H1 (cell line): ENCODE results near the gene RPTOR. TPM values are rescaled to one million over a fixed set of nuclear protein-coding genes. Genes with fewer than 3 reads are reported as not detected.

Experiments used
- ASH2L ChIP-seq: fragments of 200-600, 300-600 bp; sonication (generic); IDR thresholded peaks from one replicate; pipeline ENCODE4 v1.7.1; 2017; ENCODE audit warnings: low read length
- BCL11A ChIP-seq, 2 experiments: IDR thresholded peaks; one replicate each; pipeline ENCODE4 v1.6.1; 2011; ENCODE audit warnings: low read depth in 2 of 2, low read length in 2 of 2, mild to moderate bottlenecking in 2 of 2
- KDM4A ChIP-seq: IDR thresholded peaks from one replicate; pipeline ENCODE4 v1.7.1; 2012; ENCODE audit warnings: low read depth, mild to moderate bottlenecking, moderate library complexity, low read length, inconsistent platforms; ENCODE audit not compliant: severe bottlenecking
- SP2 ChIP-seq: IDR thresholded peaks from 2 replicates; pipeline ENCODE4 v1.6.1; 2012; ENCODE audit warnings: mild to moderate bottlenecking, low read length, inconsistent platforms
- polyA plus RNA-seq, 7 experiments: library from polyadenylated mRNA; depleted of rRNA in 3 of 7; stranded (reverse) in 5 of 7; unstranded in 2 of 7; fragments of >200 nt in 5 of 7; fragments of 200-250 nt in 2 of 7; gene quantifications; 1 replicate in 5 of 7; 2 replicates in 1 of 7; 4 replicates in 1 of 7; pipeline versions ENCODE4 v1.2.1 to v1.2.3, GENCODE V29; 2011 to 2013; ENCODE audit warnings: missing spikeins in 2 of 7, mixed read lengths in 2 of 7
- total RNA-seq: library from RNA; stranded (reverse); fragmentation: NEBNext Ultra II Directional; extraction: Animal tissue kit (Norgen Biotek cat#: 25700); gene quantifications from 2 replicates; pipeline ENCODE4 v1.2.1, GENCODE V29; 2021
- TF ChIP-seq, protein P1 (sequence below): fragments of 300-600 bp; sonication (generic); IDR thresholded peaks from 2 replicates; pipeline ENCODE4 v1.7.1; 2012; ENCODE audit warnings: low read length, moderate library complexity, mild to moderate bottlenecking, inconsistent platforms; ENCODE audit not compliant: insufficient replicate concordance
- TF ChIP-seq, protein P2 (sequence below): IDR thresholded peaks from 2 replicates; pipeline ENCODE4 v1.6.1; 2012; ENCODE audit warnings: inconsistent platforms

The RPTOR gene
- total and polyA plus RNA-seq, 2 of the 8 experiments (the other 6 are each of a cell fraction or from before 2014, with no cell fraction given): 6.9 to 28.7 TPM

DNA sequence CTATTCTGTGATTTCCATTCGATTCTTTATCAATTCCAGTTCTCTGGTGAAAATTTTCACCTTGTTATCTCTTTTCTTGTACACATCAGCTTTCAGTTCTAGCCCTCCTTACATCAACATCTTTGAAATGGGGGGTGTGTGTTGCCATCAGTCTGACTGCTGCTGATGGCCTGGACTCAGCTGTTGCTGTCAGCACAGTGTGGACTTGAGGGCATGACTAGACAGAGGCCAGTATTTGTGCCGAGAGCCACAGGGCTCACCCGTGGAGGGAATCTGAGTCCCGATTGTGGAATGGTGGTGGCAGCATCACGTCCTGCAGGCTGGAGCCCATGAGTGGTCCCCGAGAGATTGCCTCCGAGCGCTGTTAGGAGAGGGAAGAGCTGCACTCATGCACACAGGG lies 114.2 kb downstream of the RPTOR start (continued):
- TF ChIP-seq, protein P1, sequence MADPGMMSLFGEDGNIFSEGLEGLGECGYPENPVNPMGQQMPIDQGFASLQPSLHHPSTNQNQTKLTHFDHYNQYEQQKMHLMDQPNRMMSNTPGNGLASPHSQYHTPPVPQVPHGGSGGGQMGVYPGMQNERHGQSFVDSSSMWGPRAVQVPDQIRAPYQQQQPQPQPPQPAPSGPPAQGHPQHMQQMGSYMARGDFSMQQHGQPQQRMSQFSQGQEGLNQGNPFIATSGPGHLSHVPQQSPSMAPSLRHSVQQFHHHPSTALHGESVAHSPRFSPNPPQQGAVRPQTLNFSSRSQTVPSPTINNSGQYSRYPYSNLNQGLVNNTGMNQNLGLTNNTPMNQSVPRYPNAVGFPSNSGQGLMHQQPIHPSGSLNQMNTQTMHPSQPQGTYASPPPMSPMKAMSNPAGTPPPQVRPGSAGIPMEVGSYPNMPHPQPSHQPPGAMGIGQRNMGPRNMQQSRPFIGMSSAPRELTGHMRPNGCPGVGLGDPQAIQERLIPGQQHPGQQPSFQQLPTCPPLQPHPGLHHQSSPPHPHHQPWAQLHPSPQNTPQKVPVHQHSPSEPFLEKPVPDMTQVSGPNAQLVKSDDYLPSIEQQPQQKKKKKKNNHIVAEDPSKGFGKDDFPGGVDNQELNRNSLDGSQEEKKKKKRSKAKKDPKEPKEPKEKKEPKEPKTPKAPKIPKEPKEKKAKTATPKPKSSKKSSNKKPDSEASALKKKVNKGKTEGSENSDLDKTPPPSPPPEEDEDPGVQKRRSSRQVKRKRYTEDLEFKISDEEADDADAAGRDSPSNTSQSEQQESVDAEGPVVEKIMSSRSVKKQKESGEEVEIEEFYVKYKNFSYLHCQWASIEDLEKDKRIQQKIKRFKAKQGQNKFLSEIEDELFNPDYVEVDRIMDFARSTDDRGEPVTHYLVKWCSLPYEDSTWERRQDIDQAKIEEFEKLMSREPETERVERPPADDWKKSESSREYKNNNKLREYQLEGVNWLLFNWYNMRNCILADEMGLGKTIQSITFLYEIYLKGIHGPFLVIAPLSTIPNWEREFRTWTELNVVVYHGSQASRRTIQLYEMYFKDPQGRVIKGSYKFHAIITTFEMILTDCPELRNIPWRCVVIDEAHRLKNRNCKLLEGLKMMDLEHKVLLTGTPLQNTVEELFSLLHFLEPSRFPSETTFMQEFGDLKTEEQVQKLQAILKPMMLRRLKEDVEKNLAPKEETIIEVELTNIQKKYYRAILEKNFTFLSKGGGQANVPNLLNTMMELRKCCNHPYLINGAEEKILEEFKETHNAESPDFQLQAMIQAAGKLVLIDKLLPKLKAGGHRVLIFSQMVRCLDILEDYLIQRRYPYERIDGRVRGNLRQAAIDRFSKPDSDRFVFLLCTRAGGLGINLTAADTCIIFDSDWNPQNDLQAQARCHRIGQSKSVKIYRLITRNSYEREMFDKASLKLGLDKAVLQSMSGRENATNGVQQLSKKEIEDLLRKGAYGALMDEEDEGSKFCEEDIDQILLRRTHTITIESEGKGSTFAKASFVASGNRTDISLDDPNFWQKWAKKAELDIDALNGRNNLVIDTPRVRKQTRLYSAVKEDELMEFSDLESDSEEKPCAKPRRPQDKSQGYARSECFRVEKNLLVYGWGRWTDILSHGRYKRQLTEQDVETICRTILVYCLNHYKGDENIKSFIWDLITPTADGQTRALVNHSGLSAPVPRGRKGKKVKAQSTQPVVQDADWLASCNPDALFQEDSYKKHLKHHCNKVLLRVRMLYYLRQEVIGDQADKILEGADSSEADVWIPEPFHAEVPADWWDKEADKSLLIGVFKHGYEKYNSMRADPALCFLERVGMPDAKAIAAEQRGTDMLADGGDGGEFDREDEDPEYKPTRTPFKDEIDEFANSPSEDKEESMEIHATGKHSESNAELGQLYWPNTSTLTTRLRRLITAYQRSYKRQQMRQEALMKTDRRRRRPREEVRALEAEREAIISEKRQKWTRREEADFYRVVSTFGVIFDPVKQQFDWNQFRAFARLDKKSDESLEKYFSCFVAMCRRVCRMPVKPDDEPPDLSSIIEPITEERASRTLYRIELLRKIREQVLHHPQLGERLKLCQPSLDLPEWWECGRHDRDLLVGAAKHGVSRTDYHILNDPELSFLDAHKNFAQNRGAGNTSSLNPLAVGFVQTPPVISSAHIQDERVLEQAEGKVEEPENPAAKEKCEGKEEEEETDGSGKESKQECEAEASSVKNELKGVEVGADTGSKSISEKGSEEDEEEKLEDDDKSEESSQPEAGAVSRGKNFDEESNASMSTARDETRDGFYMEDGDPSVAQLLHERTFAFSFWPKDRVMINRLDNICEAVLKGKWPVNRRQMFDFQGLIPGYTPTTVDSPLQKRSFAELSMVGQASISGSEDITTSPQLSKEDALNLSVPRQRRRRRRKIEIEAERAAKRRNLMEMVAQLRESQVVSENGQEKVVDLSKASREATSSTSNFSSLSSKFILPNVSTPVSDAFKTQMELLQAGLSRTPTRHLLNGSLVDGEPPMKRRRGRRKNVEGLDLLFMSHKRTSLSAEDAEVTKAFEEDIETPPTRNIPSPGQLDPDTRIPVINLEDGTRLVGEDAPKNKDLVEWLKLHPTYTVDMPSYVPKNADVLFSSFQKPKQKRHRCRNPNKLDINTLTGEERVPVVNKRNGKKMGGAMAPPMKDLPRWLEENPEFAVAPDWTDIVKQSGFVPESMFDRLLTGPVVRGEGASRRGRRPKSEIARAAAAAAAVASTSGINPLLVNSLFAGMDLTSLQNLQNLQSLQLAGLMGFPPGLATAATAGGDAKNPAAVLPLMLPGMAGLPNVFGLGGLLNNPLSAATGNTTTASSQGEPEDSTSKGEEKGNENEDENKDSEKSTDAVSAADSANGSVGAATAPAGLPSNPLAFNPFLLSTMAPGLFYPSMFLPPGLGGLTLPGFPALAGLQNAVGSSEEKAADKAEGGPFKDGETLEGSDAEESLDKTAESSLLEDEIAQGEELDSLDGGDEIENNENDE: no peak
- TF ChIP-seq BCL11A (IDR thresholded peaks at IDR 0.05; ENCODE audit: low read depth in 2 of 2, low read length in 2 of 2) (no peak), KDM4A (no peak), ASH2L (no peak), SP2 (no peak)
- TF ChIP-seq, protein P2, sequence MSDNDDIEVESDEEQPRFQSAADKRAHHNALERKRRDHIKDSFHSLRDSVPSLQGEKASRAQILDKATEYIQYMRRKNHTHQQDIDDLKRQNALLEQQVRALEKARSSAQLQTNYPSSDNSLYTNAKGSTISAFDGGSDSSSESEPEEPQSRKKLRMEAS: no peak
- TF ChIP-seq, all 59 proteins: peak for 0
